Right lobe of liver (tissue), 6 donors: Measurements from ENCODE around the gene INTS12. TPM values are rescaled to one million over a fixed set of nuclear protein-coding genes. Genes with fewer than 3 reads are reported as not detected.
A peak's percentile ranks its signal among the peaks of the same experiment; 100 is the strongest.

Experiments
- ATAC-seq, 4 donors: fragments of 200-7000 bp; cut with Tn5 transposase; one replicate each; pipeline ENCODE4 v1.9.1; 2020; ENCODE audit warnings: mild to moderate bottlenecking in 4 of 4, moderate library complexity in 4 of 4
- DNase-seq, 3 donors: peaks; one replicate each; pipeline ENCODE4 v3.0.0-alpha.2; 2020
- H3K27ac ChIP-seq, 3 donors: fragments of 200-600 bp; one replicate each; pipeline ENCODE4 v1.8.0; 2022
- H3K27me3 ChIP-seq, 2 donors: fragments of 200-600 bp; one replicate each; pipeline ENCODE4 v1.8.0; 2022
- H3K36me3 ChIP-seq, 4 donors: fragments of 200-600 bp; sonication (generic) in 1 of 4; one replicate each; pipeline versions ENCODE4 v1.5.1 to v1.8.0; 2017 to 2022; ENCODE audit warnings: control low read depth in 1 of 4
- H3K4me1 ChIP-seq, 4 donors: fragments of 200-600 bp; sonication (generic) in 1 of 4; one replicate each; pipeline versions ENCODE4 v1.5.1 to v1.8.0; 2017 to 2022; ENCODE audit warnings: control low read depth in 1 of 4
- H3K4me3 ChIP-seq, 3 donors: fragments of 200-600 bp; one replicate each; pipeline ENCODE4 v1.8.0; 2022
- H3K9me3 ChIP-seq, 4 donors: fragments of 200-600 bp; sonication (generic) in 1 of 4; one replicate each; pipeline versions ENCODE4 v1.5.1 to v1.8.0; 2017 to 2022; ENCODE audit warnings: control low read depth in 1 of 4
- POLR2A ChIP-seq: fragments of 450-650 bp; IDR thresholded peaks from one replicate; pipeline ENCODE4 v1.6.1; 2017; ENCODE audit warnings: antibody characterized with exemption, mild to moderate bottlenecking
- WGBS: methylation state at CpG from one replicate; pipeline ENCODE4 v1.1.6; 2018; ENCODE audit warnings: low coverage, low lambda C conversion rate; ENCODE audit not compliant: insufficient coverage; ENCODE audit errors: missing lambda C conversion rate; 5-methylcytosine and 5-hydroxymethylcytosine counted together
- intact Hi-C, 2 donors: fragments of 100-400 bp; cut with DNase I; formaldehyde crosslinking; loops; one replicate each; pipeline versions ENCODE4 v1.11.2 to v1.14.1; 2022
- total RNA-seq, 6 experiments: library from RNA; depleted of rRNA in 2 of 6; stranded (reverse); fragments of >200 nt in 2 of 6; fragmentation: NEBNext Ultra II Directional in 3 of 6; extraction: Animal tissue kit (Norgen Biotek cat#: 25700) in 3 of 6; gene quantifications; one replicate each; pipeline versions ENCODE4 v1.1.0 to v1.2.4, GENCODE V29; 2016 to 2023
- TF ChIP-seq, protein P1 (sequence below), 4 donors: fragments of 200-600 bp in 3 of 4; fragments of 450-650 bp in 1 of 4; IDR thresholded peaks; one replicate each; pipeline versions ENCODE4 v1.5.1 to v1.8.0; 2016 to 2022; ENCODE audit warnings: antibody characterized with exemption in 4 of 4, mild to moderate bottlenecking in 2 of 4
- donor health status: DM: no; HTN: yes; CAD: no.
- donor health status: DM: no; HTN: no; CAD: no.
- donor health status: DM: no; HTN: no; CAD: no.
- donor health status: DM: no; HTN: yes; CAD: no.
- donor health status: DM: no; HTN: yes; CAD: no.

The INTS12 gene
- total RNA-seq, 6 experiments from 2014 or later = 9.3 to 19.0 (median 12.5) TPM

DNA sequence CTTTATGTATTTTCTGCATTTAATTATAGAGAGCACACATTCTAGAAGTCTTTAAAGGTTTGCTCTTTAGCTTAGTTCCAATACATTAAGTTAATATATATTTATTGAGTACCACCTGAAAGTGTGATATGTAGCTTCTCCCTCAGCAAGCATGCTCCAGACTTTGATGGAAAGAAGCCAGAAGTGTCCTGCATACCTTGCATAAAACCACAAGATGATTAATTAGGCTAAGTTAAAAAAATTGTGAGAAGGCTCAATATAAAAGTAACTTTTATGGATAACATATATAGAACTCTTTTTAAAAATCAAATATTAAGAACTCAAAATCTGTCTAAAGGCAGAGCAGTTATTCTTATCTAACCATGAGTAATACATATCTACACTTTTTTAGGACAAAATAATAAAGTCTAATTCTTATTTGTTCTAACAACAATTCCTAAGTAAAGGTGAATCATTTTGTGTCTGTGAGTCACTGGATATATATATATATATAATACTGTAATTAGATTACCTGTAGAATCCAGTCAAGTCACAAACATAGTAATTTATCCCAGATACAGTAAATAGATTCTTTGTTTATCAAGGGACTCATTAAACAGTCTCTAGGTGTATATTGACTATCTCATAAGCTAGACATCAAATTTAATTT is 51.2 kb downstream of the INTS12 start:
- TF ChIP-seq POLR2A = no peak
- TF ChIP-seq, protein P1, sequence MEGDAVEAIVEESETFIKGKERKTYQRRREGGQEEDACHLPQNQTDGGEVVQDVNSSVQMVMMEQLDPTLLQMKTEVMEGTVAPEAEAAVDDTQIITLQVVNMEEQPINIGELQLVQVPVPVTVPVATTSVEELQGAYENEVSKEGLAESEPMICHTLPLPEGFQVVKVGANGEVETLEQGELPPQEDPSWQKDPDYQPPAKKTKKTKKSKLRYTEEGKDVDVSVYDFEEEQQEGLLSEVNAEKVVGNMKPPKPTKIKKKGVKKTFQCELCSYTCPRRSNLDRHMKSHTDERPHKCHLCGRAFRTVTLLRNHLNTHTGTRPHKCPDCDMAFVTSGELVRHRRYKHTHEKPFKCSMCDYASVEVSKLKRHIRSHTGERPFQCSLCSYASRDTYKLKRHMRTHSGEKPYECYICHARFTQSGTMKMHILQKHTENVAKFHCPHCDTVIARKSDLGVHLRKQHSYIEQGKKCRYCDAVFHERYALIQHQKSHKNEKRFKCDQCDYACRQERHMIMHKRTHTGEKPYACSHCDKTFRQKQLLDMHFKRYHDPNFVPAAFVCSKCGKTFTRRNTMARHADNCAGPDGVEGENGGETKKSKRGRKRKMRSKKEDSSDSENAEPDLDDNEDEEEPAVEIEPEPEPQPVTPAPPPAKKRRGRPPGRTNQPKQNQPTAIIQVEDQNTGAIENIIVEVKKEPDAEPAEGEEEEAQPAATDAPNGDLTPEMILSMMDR (IDR thresholded peaks at IDR 0.05) = no peak
- no peak overlapping the region for H3K27ac ChIP-seq
- no peaks in the 10 kb centered on the region for H3K9me3 ChIP-seq
- peaks cover 0 to 2% (median 0%) of the 10 kb centered on the region in 4 donors for H3K4me1 ChIP-seq
- intact Hi-C loops = no loop called here
- DNase-seq (no peak), ATAC-seq (no peak)
- H3K36me3 ChIP-seq = no peaks in the 10 kb centered on the region
- no peaks in the 10 kb centered on the region for H3K27me3 ChIP-seq
- H3K4me3 ChIP-seq = no peak overlapping the region

DNA sequence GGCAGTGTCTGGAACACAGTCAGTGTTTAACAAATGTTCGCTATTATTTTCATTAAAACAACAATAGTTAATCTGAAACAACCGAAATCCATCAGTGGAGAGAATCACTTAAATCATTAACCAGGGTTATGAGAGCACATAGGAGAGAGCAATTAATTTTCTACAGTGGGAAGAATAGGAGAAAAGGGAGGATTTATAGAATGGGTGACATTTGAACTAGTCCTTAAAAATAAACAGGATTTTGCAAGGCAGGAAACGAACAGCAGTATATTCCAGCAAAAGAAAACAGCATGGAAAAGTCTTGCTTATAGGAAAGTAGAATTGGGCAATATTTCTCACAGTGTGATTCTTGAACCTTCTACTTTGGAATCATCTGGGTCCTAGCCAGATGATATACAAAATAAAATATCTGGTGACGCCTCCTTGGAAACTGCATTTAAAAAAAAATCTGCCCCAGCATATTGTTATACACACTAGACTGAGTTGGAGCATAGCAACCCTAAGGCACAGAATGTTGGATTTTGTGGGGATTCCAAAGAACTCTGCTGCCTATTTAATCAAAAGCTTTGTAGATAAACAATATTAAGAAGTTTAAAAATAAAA is 56.1 kb downstream of the INTS12 start:
- TF ChIP-seq, protein P1 (IDR thresholded peaks at IDR 0.05) = no peak
- TF ChIP-seq POLR2A = no peak
- WGBS = 54% methylated on average over 4 of the region's 4 CpGs
- intact Hi-C loops = no loop called here

DNA sequence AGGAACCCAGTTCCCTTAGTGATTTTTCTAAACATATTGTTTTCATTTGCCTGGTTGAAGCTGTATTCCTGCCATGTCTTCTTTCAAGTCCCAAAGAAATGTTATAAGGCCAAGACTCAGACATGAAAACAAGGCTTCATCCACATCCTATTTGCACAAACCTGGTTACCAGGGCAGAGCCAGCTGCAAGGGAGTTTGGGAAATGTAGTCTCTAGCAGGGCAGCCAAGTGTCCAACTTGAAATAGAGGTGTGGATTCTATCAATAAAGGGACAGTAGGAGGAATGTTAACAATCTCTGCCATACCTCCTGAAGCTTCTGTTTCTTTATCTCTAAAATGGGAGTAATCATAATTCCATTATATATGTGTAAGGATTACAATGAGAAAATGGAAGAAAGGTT is 56.6 kb downstream of the INTS12 start:
- Histone ChIP-seq H3K36me3 (no peaks in the 10 kb centered on the region), H3K9me3 (no peaks in the 10 kb centered on the region), H3K27me3 (no peaks in the 10 kb centered on the region), H3K27ac (no peak overlapping the region), H3K4me1 (peaks cover 0 to 2% (median 0%) of the 10 kb centered on the region in 4 donors), H3K4me3 (no peak overlapping the region)
- intact Hi-C loops = no loop called here
- TF ChIP-seq, protein P1 (IDR thresholded peaks at IDR 0.05) = no peak
- no peak for TF ChIP-seq POLR2A
- DNase-seq (no peak), ATAC-seq (peak in 3 of 4 donors; percentile 26 to 30 (median 28))

More for the DNA sequence above, 56.1 kb downstream of the INTS12 start:
- H3K27ac ChIP-seq = no peak overlapping the region
- H3K9me3 ChIP-seq = no peaks in the 10 kb centered on the region
- ATAC-seq = no peak
- H3K4me1 ChIP-seq = peaks cover 0 to 2% (median 0%) of the 10 kb centered on the region in 4 donors
- no peak for DNase-seq
- no peaks in the 10 kb centered on the region for H3K27me3 ChIP-seq
- no peak overlapping the region for H3K4me3 ChIP-seq
- no peaks in the 10 kb centered on the region for H3K36me3 ChIP-seq

DNA sequence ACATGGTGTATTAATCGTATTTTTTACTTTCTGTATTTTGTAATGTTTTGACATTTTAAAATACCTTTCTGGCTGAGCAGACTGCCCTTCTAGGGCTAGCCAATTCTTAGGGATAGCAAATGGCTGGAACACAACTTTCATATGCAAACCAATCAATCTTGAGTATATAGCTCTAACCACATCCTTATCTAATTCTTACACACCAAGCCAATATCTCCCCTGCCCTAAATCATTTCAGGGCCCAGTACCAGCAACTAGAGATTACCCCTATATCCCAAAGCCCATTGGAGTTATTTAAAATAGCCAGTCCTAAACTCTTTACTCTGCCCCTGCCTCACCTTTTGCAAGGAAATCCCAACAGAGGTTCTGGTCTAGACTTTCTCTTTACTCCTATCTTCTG is 58.3 kb downstream of the INTS12 start:
- ATAC-seq = no peak
- 60% methylated on average over 1 of the region's 1 CpG for WGBS
- Histone ChIP-seq H3K27ac (no peak overlapping the region), H3K27me3 (no peaks in the 10 kb centered on the region), H3K36me3 (no peaks in the 10 kb centered on the region), H3K9me3 (no peaks in the 10 kb centered on the region), H3K4me1 (no peaks in the 10 kb centered on the region), H3K4me3 (no peak overlapping the region)
- no peak for DNase-seq
- no peak for TF ChIP-seq POLR2A
- TF ChIP-seq, protein P1 (IDR thresholded peaks at IDR 0.05) = no peak
- intact Hi-C loops = no loop called here
